T follicular helper cell (primary cell): Measurements from ENCODE around the gene FGF14.

ENCODE experiments used
- DNase-seq: peaks from one replicate; pipeline ENCODE4 v3.0.0-alpha.2; 2020; ENCODE audit warnings: low read depth

FGF14 gene

GRCh38 chr13:101728021-101728420 is 673.8 kb downstream of the FGF14 start:
- no peak for DNase-seq

- DNase-seq, result no peak
Observed at GRCh38 chr13:101727118-101727517, 674.7 kb downstream of the FGF14 start.

- DNase-seq, result no peak
Observed at GRCh38 chr13:101726681-101727080, 675.2 kb downstream of the FGF14 start.

- DNase-seq, result no peak
Observed at GRCh38 chr13:101718496-101718895, 683.4 kb downstream of the FGF14 start.

GRCh38 chr13:101717353-101717752 is 684.5 kb downstream of the FGF14 start:
- no peak for DNase-seq

GRCh38 chr13:101714195-101714594 is 687.7 kb downstream of the FGF14 start:
- no peak for DNase-seq

- no peak for DNase-seq
Observed at GRCh38 chr13:101712026-101712348, 689.9 kb downstream of the FGF14 start.

GRCh38 chr13:101711307-101712025 is 690.4 kb downstream of the FGF14 start:
- DNase-seq, result no peak

GRCh38 chr13:101709952-101710351 is 691.9 kb downstream of the FGF14 start:
- DNase-seq, result no peak

- no peak for DNase-seq
Observed at GRCh38 chr13:101708115-101708514, 693.7 kb downstream of the FGF14 start.

GRCh38 chr13:101707659-101708058 is 694.2 kb downstream of the FGF14 start:
- no peak for DNase-seq

GRCh38 chr13:101706651-101707050 is 695.2 kb downstream of the FGF14 start:
- no peak for DNase-seq

GRCh38 chr13:101703838-101704237 is 698.0 kb downstream of the FGF14 start:
- DNase-seq, result no peak

- DNase-seq, result no peak
Observed at GRCh38 chr13:101703081-101703480, 698.8 kb downstream of the FGF14 start.

GRCh38 chr13:101700598-101700997 is 701.2 kb downstream of the FGF14 start:
- no peak for DNase-seq

GRCh38 chr13:101698400-101698799 is 703.4 kb downstream of the FGF14 start:
- no peak for DNase-seq

GRCh38 chr13:101697745-101698144 is 704.1 kb downstream of the FGF14 start:
- no peak for DNase-seq

- no peak for DNase-seq
Observed at GRCh38 chr13:101695870-101696516, 705.9 kb downstream of the FGF14 start.

GRCh38 chr13:101691341-101691860 is 710.4 kb downstream of the FGF14 start:
- no peak for DNase-seq

- no peak for DNase-seq
Observed at GRCh38 chr13:101690871-101691270, 711.0 kb downstream of the FGF14 start.

GRCh38 chr13:101686003-101686402 is 715.8 kb downstream of the FGF14 start:
- no peak for DNase-seq

GRCh38 chr13:101681834-101682233 is 720.0 kb downstream of the FGF14 start:
- DNase-seq, result no peak

- no peak for DNase-seq
Observed at GRCh38 chr13:101673360-101674105, 728.3 kb downstream of the FGF14 start.
